ENCODE measurements around the gene ABCA9. TPM values are rescaled to one million over a fixed set of nuclear protein-coding genes. Genes with fewer than 3 reads are reported as not detected.

The ABCA9 gene
- polyA plus RNA-seq, 1 donor from 2014 or later, result 0.69 TPM

DNA sequence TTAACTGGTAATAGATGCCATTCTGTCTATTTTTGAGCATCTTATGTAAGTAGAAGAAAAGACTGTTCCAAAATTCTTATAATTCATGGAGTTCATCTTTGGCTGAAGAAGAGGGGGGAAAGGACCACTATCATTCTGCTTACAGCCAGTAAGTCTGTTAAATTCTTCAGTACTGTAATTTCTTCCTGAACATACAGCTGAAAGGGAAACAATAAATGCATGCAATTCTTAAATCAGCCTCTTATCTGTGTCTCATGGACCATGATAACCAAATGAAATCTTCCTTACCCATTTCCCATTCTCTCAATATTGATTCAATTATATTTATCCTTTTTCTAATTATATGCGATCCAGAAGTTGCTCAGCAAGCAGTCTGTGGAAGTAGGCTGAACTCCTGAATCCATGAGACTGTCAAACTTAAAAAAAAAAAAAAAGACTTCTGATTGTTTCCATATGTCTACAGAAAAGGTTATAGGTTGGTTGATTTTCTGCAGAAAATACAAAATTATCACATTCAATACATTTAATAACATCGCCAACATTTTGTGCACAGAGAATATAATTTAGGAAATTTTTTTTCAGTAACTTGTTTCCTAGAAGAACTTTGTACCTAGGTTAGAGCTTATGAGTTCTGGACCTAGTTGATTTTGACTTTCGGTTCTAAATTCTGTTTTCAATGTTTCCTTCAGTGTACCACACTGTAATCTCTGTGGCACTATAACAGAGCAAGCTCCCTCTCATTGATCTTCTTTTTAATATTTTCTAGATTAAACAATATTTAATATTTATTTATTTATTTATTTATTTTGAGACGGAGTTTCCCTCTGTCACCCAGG lies 1.2 kb upstream of the ABCA9 start:
- no peaks in the 10 kb centered on the region for H3K9me3 ChIP-seq (ENCODE audit: low read length)
- H3K4me2 ChIP-seq (ENCODE audit: low read length), result no peak overlapping the region
- H4K20me1 ChIP-seq (ENCODE audit: insufficient read depth), result no peaks in the 10 kb centered on the region
- no peak overlapping the region for H3K9ac ChIP-seq (ENCODE audit: low read length)
- H3K9me2 ChIP-seq (ENCODE audit: insufficient read depth, low read length), result no peaks in the 10 kb centered on the region
- H3K36me3 ChIP-seq (ENCODE audit: insufficient read depth, low read length), result no peaks in the 10 kb centered on the region
- H3K27ac ChIP-seq (ENCODE audit: low read length), result no peak overlapping the region
- no peaks in the 10 kb centered on the region for H3F3A ChIP-seq (ENCODE audit: insufficient read depth, low read length, poor library complexity, severe bottlenecking)
- no peaks in the 10 kb centered on the region for H3K27me3 ChIP-seq (ENCODE audit: insufficient read depth, low read depth, low read length)
- H2AFZ ChIP-seq (ENCODE audit: low read depth, low read length), result no peak overlapping the region
- no peak for TF ChIP-seq RAD21 (conservative IDR thresholded peaks at IDR 0.05)
- no peak for TF ChIP-seq CTCF (IDR thresholded peaks at IDR 0.05; ENCODE audit: poor library complexity, severe bottlenecking)
- H3K79me2 ChIP-seq (replicated peaks; ENCODE audit: insufficient read depth, low read length), result no peaks in the 10 kb centered on the region
- H3K4me3 ChIP-seq (ENCODE audit: low read length), result no peak overlapping the region

- no peaks in the 10 kb centered on the region for H3K9me3 ChIP-seq (ENCODE audit: low read length)
- H3K4me2 ChIP-seq (ENCODE audit: low read length), result no peak overlapping the region
- H3K36me3 ChIP-seq (ENCODE audit: insufficient read depth, low read length), result no peaks in the 10 kb centered on the region
- no peaks in the 10 kb centered on the region for H4K20me1 ChIP-seq (ENCODE audit: insufficient read depth)
- no peak overlapping the region for H3K9ac ChIP-seq (ENCODE audit: low read length)
- H3F3A ChIP-seq (ENCODE audit: insufficient read depth, low read length, poor library complexity, severe bottlenecking), result no peaks in the 10 kb centered on the region
- H3K27ac ChIP-seq (ENCODE audit: low read length), result no peak overlapping the region
- no peaks in the 10 kb centered on the region for H3K79me2 ChIP-seq (replicated peaks; ENCODE audit: insufficient read depth, low read length)
- H3K9me2 ChIP-seq (ENCODE audit: insufficient read depth, low read length), result no peaks in the 10 kb centered on the region
- no peak overlapping the region for H2AFZ ChIP-seq (ENCODE audit: low read depth, low read length)
- H3K27me3 ChIP-seq (ENCODE audit: insufficient read depth, low read depth, low read length), result no peaks in the 10 kb centered on the region
- TF ChIP-seq SMC3 (conservative IDR thresholded peaks at IDR 0.05; ENCODE audit: poor library complexity) (no peak), REST (IDR thresholded peaks at IDR 0.05; ENCODE audit: borderline replicate concordance) (no peak), TAF1 (IDR thresholded peaks at IDR 0.05; ENCODE audit: low read depth) (no peak), POLR2AphosphoS5 (IDR thresholded peaks at IDR 0.05) (no peak)
- no peak overlapping the region for H3K4me3 ChIP-seq (ENCODE audit: low read length)
Observed at GRCh38 chr17:69059458-69060175, 1.1 kb downstream of the ABCA9 start.

GRCh38 chr17:69058165-69058564 lies 2.6 kb downstream of the ABCA9 start:
- Histone ChIP-seq H3K79me2 (replicated peaks; ENCODE audit: insufficient read depth, low read length) (no peaks in the 10 kb centered on the region), H3K27ac (ENCODE audit: low read length) (no peak overlapping the region), H3K27me3 (ENCODE audit: insufficient read depth, low read depth, low read length) (no peaks in the 10 kb centered on the region), H3K4me3 (ENCODE audit: low read length) (no peak overlapping the region), H3K9ac (ENCODE audit: low read length) (no peak overlapping the region), H3K4me2 (ENCODE audit: low read length) (no peak overlapping the region), H2AFZ (ENCODE audit: low read depth, low read length) (no peak overlapping the region), H3K9me3 (ENCODE audit: low read length) (no peaks in the 10 kb centered on the region), H4K20me1 (ENCODE audit: insufficient read depth) (no peaks in the 10 kb centered on the region), H3K36me3 (ENCODE audit: insufficient read depth, low read length) (no peaks in the 10 kb centered on the region), H3K9me2 (ENCODE audit: insufficient read depth, low read length) (no peaks in the 10 kb centered on the region), H3F3A (ENCODE audit: insufficient read depth, low read length, poor library complexity, severe bottlenecking) (no peaks in the 10 kb centered on the region)
- no peak for TF ChIP-seq EZH2 (IDR thresholded peaks at IDR 0.05; ENCODE audit: borderline replicate concordance, insufficient read depth, low read length, poor library complexity, severe bottlenecking)

Measured in neural cell (in vitro differentiated cells).